Stromal cell of bone marrow (primary cell): ENCODE measurements around the gene REX1BD.

Experiments used
- DNase-seq: peaks from one replicate; pipeline ENCODE4 v3.0.0-alpha.2; 2012; ENCODE audit warnings: low read depth

REX1BD gene

GRCh38 chr19:18616023-18616422, 27.4 kb downstream of the REX1BD start:
- no peak for DNase-seq

- DNase-seq, result no peak
Observed at GRCh38 chr19:18617562-18617961, 29.0 kb downstream of the REX1BD start.

GRCh38 chr19:18618236-18618635, 29.6 kb downstream of the REX1BD start:
- DNase-seq, result no peak

- no peak for DNase-seq
Observed at GRCh38 chr19:18620311-18620710, 31.7 kb downstream of the REX1BD start.

- no peak for DNase-seq
Observed at GRCh38 chr19:18620902-18621301, 32.3 kb downstream of the REX1BD start.

GRCh38 chr19:18626906-18627305, 38.3 kb downstream of the REX1BD start:
- DNase-seq, result no peak

- DNase-seq, result no peak
Observed at GRCh38 chr19:18629166-18630088, 40.8 kb downstream of the REX1BD start.

- no peak for DNase-seq
Observed at GRCh38 chr19:18633321-18633720, 44.7 kb downstream of the REX1BD start.

GRCh38 chr19:18634612-18635297, 46.2 kb downstream of the REX1BD start:
- no peak for DNase-seq

- DNase-seq, result no peak
Observed at GRCh38 chr19:18635831-18636182, 47.2 kb downstream of the REX1BD start.

GRCh38 chr19:18636183-18636968, 47.8 kb downstream of the REX1BD start:
- DNase-seq, result peak; percentile 87

- no peak for DNase-seq
Observed at GRCh38 chr19:18636969-18637629, 48.5 kb downstream of the REX1BD start, which contains the start of gene KLHL26. Gene KLHL26, plus strand, starts transcription at chr19:18637028. Its CDS starts 27 bp downstream, at chr19:18637055.

GRCh38 chr19:18637673-18638630, 49.4 kb downstream of the REX1BD start:
- DNase-seq, result no peak

GRCh38 chr19:18639706-18640243, 51.2 kb downstream of the REX1BD start:
- DNase-seq, result no peak
